Measurements from ENCODE around the gene PPEF1.

PPEF1 gene

GRCh38 chrX:18707426-18708049, at the start of gene PPEF1:
Gene PPEF1 (plus strand): TSS chrX:18707645. CDS start chrX:18707781, 136 bp downstream.
- no peak within 1 kb of the TSS for H3K27ac ChIP-seq
- TF ChIP-seq, protein P1, sequence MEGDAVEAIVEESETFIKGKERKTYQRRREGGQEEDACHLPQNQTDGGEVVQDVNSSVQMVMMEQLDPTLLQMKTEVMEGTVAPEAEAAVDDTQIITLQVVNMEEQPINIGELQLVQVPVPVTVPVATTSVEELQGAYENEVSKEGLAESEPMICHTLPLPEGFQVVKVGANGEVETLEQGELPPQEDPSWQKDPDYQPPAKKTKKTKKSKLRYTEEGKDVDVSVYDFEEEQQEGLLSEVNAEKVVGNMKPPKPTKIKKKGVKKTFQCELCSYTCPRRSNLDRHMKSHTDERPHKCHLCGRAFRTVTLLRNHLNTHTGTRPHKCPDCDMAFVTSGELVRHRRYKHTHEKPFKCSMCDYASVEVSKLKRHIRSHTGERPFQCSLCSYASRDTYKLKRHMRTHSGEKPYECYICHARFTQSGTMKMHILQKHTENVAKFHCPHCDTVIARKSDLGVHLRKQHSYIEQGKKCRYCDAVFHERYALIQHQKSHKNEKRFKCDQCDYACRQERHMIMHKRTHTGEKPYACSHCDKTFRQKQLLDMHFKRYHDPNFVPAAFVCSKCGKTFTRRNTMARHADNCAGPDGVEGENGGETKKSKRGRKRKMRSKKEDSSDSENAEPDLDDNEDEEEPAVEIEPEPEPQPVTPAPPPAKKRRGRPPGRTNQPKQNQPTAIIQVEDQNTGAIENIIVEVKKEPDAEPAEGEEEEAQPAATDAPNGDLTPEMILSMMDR (conservative IDR thresholded peaks at IDR 0.05), result no peak

DNA sequence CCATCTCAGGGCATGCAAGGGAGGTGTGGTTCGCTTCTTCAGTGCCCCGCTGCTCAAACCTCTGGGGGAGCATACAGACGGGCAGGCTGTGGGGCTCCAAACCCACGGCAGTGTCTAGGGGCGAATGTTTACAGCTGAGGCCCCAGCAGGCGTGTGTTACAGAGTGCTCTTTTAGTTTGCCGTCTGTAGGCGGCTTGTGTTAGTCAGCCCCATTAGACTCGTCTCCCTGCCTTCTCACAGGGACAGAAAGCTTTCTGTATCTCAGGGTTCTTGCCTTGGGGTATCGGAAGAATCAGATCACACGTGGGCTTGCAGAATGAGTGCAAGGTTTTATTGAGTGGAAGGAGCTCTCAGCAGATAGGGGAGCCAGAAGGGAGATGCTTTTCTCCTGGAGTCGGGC, 46.2 kb upstream of the PPEF1 start:
- TF ChIP-seq, protein P1 (conservative IDR thresholded peaks at IDR 0.05), result no peak
- H3K27ac ChIP-seq, result no peak overlapping the region

- TF ChIP-seq, protein P1 (conservative IDR thresholded peaks at IDR 0.05), result peak; percentile 24; the same call in 1 of the 2 replicates
- H3K27ac ChIP-seq, result no peak overlapping the region
These were observed 42.5 kb upstream of the PPEF1 start for GRCh38 chrX:18664947-18665346.

GRCh38 chrX:18666614-18667013, 40.8 kb upstream of the PPEF1 start:
- no peak overlapping the region for H3K27ac ChIP-seq

DNA sequence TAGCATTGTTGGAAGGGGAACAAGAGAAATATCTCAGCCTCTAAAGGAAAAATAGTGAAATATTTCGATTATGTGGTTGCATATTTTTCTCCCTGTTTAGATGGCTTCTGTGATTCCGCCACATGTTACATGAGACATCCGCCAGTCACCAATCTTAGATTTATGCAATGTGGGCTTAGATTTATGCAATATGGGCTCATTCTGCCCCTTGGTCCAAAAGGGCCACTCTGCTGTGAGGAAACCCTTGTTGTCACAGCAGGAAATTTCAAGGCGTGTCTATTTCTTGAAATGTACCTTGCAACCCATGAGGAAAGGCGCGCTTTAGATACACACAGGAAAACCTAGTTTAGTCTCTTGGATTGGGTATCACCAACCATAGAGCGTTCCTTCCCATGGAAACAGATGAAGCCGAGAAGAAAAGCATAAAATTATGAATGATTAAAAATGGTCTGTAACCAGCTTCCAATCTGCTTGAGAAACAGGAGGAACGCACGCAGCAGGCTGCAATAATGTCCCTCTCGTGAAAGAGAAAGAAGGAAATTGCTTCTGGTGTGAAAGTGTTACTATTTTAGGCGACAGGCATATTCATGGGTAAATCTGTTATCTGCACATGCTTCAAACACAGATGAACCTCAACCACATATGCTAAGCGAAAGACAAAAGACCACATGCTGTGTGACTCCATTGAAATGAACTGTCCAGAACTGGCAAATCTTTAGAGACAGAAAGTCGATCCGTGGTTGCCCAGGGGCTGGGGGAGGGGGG, 39.2 kb upstream of the PPEF1 start:
- no peak overlapping the region for H3K27ac ChIP-seq

More at GRCh38 chrX:18666614-18667013, 40.8 kb upstream of the PPEF1 start:
- TF ChIP-seq, protein P1 (conservative IDR thresholded peaks at IDR 0.05), result no peak

GRCh38 chrX:18672008-18672407, 35.4 kb upstream of the PPEF1 start, which contains the start of gene RS1:
Gene RS1 (minus strand): TSS chrX:18672108. CDS start chrX:18672068, 40 bp downstream.
- TF ChIP-seq, protein P1 (conservative IDR thresholded peaks at IDR 0.05), result no peak
- H3K27ac ChIP-seq, result no peak within 1 kb of the TSS

More for the DNA sequence above, 39.2 kb upstream of the PPEF1 start:
- TF ChIP-seq, protein P1 (conservative IDR thresholded peaks at IDR 0.05), result no peak

GRCh38 chrX:18674417-18674787, 33.0 kb upstream of the PPEF1 start:
- TF ChIP-seq, protein P1 (conservative IDR thresholded peaks at IDR 0.05), result no peak
- peak overlapping the region; percentile 88 for H3K27ac ChIP-seq
